Fibroblast of pulmonary artery (primary cell): ENCODE data around the gene DNAJC6.
"Not testable (repeated sequence)": the region's sequence is repeated elsewhere in the genome, so short reads cannot be mapped to it uniquely, and the experiment has no call there.

Experiments
- DNase-seq: peaks from one replicate; pipeline ENCODE4 v3.0.0-alpha.2; 2010; ENCODE audit warnings: low read depth
- H3K4me3 ChIP-seq: replicated peaks from 2 replicates; pipeline ENCODE4 v1.5.1; 2011; ENCODE audit warnings: low read depth, mild to moderate bottlenecking, control low read depth, low read length, moderate library complexity
- TF ChIP-seq, protein P1 (sequence below): IDR thresholded peaks from 2 replicates; pipeline ENCODE4 v1.5.1; 2011; ENCODE audit warnings: mild to moderate bottlenecking, control low read depth, low read length, inconsistent platforms; ENCODE audit errors: missing control alignments

DNAJC6 gene

DNA sequence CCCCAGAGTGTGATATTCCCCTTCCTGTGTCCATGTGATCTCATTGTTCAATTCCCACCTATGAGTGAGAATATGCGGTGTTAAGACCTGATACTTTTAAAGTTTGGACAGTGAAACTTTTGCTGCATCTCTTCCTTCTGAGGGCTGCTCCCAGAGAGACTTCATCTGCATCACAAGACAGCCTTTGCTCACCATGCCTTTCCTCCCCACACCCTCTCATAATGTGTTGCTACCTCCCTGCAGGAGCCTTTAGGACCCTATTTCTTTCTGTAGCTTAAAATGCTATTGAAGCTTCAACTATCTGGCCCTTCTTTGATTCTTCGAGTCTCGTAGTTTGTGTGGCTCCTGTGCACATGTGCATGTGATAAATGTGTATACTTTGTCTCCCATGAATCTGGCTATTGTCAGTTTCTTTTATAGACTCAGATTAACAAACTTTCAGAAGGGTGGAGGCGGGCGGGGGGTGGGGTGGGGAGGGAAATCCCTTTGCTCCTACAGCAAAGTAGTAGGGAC, 134.8 kb downstream of the DNAJC6 start:
- DNase-seq, result no peak
- TF ChIP-seq, protein P1, sequence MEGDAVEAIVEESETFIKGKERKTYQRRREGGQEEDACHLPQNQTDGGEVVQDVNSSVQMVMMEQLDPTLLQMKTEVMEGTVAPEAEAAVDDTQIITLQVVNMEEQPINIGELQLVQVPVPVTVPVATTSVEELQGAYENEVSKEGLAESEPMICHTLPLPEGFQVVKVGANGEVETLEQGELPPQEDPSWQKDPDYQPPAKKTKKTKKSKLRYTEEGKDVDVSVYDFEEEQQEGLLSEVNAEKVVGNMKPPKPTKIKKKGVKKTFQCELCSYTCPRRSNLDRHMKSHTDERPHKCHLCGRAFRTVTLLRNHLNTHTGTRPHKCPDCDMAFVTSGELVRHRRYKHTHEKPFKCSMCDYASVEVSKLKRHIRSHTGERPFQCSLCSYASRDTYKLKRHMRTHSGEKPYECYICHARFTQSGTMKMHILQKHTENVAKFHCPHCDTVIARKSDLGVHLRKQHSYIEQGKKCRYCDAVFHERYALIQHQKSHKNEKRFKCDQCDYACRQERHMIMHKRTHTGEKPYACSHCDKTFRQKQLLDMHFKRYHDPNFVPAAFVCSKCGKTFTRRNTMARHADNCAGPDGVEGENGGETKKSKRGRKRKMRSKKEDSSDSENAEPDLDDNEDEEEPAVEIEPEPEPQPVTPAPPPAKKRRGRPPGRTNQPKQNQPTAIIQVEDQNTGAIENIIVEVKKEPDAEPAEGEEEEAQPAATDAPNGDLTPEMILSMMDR, result no peak
- H3K4me3 ChIP-seq, result no peak overlapping the region

DNA sequence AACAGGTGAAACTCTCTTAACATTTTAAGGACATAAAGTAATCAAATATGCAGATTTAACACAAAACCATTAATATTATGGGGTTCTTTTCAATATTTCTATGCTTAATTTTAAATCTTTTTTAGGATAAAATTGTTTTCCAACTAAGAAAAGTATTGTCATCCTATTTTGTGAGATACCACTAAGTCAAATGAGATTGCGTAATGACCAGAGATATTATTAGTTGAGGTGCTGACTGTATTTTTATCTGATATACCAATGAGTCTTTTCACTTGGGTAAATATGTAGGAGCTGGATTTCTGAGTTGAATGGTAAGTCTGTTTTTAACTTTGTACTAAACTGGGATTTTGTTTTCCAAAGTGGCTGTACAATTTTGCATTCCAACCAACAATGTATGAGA, 136.5 kb downstream of the DNAJC6 start:
- no peak overlapping the region for H3K4me3 ChIP-seq
- TF ChIP-seq, protein P1, result no peak
- DNase-seq, result no peak

DNA sequence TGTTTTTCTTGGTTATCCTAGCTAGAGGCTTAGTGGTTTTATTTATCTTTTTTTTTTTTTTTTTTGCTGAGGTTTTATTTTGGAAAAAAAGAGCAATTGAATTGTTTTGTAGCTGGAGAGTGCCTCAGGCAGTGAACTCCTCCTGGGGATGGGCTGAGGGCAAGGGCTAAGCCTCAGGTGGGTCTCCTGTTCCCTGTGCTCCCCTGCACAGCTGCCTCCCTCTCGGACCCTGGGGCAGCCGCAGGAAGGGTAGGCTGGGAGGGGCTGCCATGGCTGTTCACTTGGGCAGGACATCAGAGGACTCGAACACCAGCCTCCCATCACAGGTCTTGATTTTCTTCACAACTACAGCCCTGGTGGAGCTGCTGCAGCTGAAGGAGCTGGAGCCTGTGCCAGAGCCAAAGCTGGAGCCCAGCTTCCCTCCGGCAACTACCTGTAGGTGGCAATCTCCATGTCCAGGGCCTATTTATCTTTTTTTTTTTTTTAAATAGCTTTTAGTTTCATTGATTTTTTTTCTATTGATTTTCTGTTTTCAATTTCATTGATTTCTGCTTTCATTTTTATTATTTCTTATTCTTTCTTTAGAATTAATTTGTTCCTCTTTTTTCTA, 140.0 kb downstream of the DNAJC6 start:
- no peak overlapping the region for H3K4me3 ChIP-seq
- TF ChIP-seq, protein P1, result no peak
- no peak for DNase-seq

DNA sequence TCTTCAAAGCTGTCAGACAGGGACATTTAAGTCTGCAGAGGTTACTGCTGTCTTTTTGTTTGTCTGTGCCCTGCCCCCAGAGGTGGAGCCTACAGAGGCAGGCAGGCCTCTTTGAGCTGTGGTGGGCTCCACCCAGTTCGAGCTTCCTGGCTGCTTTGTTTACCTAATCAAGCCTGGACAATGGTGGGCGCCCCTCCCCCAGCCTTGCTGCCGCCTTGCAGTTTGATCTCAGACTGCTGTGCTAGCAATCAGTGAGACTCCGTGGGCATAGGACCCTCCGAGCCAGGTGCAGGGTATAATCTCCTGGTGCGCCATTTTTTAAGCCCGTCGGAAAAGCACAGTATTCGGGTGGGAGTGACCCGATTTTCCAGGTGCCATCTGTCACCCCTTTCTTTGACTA, 146.3 kb downstream of the DNAJC6 start:
- not testable (repeated sequence) for DNase-seq, H3K4me3 ChIP-seq

DNA sequence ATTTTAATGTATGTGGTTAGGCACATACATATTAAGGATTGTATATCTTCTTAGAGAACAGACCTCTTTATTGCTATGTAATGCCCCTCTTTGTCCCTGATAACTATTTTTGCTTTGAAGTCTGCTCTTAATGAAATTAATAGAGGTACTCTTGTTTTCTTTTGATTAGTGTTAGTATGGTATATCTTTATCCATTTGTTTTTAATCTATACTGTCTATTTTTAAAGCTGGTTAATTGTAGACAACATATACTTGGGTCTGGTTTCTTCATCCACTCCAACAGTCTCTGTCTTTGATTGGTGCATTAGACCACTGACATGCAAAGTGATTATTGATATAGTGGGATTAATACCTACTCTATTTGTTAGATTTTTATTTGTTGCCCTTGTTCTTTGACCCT, 147.1 kb downstream of the DNAJC6 start:
- TF ChIP-seq, protein P1, result no peak
- H3K4me3 ChIP-seq, result no peak overlapping the region
- no peak for DNase-seq

DNA sequence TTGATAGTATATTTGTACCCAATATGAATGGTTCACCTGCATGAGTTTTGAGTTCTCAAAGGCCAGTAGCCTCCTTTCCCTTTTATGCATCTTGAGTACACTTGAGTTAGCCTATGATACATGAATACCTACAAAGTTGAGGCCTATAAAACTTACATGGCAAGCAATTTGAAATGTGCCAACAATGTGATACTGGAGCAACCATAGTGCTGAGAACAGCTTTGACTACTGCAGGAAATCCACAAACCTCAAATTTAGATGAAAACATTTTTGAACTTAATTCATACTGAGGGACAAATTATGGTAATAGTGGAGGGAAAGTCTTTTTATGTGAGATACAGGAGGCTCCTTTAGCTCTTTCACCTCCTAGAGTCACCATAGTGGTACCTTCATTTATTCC, 148.5 kb downstream of the DNAJC6 start:
- no peak overlapping the region for H3K4me3 ChIP-seq
- TF ChIP-seq, protein P1, result no peak
- no peak for DNase-seq

DNA sequence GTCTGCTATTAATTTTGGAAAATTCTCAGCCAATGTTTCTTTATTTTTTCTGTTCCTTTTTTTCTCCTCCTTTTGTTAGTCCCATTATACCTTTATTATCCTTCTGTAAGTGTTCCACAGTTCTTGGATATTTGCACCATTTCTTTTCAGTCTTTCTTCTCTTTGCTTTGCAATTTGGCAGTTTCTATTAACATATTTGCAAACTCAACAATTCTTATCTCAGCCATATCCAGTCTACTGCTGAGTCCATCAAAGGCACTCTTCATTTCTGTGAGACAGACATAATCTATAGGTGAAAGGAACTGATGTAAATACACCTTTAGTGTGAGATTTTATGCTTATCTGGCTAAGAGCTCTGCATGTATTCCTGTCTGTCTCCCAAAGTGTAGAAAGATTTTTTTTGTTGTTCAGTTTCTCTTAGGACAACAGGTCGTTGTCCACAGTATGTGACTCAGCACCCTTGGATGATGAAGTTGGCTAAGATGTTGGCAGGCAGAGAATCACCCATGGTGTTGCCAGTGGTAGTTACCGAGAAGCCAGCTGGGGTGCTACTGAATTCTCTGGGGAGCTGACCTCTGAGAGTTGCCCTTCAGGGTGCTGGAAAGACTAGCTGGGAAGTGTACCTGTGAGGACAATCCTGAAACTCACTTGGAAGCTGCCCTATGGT, 149.5 kb downstream of the DNAJC6 start:
- DNase-seq, result peak; percentile 33
- TF ChIP-seq, protein P1, result no peak
- H3K4me3 ChIP-seq, result no peak overlapping the region
